Sigmoid colon (tissue), 4 donors: ENCODE results near the gene SLC17A8.

Source experiments
- EP300 ChIP-seq, 4 donors: sonication (generic); formaldehyde crosslinking; IDR thresholded peaks; one replicate each; pipeline ENCODE4 v1.6.1; 2017; ENCODE audit warnings: antibody characterized with exemption in 4 of 4
- POLR2AphosphoS5 ChIP-seq, 4 donors: sonication (generic); formaldehyde crosslinking; IDR thresholded peaks; one replicate each; pipeline ENCODE4 v1.6.1; 2017; ENCODE audit warnings: antibody characterized with exemption in 4 of 4
- TF ChIP-seq, protein P1 (sequence below), 4 experiments: fragments of 450-650 bp in 3 of 4; fragments of 200-600 bp in 1 of 4; IDR thresholded peaks; one replicate each; pipeline ENCODE4 v1.5.1; 2016 to 2019; ENCODE audit warnings: antibody characterized with exemption in 4 of 4, mild to moderate bottlenecking in 3 of 4, moderate library complexity in 2 of 4

DNA sequence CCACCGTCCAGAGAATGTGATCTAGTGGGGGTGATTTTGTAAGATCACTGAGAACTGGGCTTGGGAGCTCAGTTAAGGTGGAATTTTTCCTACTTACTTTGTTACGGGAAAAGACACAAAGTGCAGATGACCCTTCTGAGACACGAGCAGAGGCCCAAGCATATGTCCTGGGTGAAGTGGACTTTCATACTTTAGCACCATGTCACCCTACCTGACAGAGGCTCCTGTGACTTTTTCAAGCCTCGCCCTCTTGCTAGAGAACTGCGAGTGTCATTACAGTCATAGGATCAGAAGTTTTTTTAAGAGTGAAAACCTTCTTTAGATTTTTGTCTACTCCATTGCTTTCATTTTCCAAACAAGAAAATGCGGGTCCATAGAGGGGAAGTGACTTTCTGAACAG, 56.1 kb downstream of the SLC17A8 start:
- TF ChIP-seq, protein P1, sequence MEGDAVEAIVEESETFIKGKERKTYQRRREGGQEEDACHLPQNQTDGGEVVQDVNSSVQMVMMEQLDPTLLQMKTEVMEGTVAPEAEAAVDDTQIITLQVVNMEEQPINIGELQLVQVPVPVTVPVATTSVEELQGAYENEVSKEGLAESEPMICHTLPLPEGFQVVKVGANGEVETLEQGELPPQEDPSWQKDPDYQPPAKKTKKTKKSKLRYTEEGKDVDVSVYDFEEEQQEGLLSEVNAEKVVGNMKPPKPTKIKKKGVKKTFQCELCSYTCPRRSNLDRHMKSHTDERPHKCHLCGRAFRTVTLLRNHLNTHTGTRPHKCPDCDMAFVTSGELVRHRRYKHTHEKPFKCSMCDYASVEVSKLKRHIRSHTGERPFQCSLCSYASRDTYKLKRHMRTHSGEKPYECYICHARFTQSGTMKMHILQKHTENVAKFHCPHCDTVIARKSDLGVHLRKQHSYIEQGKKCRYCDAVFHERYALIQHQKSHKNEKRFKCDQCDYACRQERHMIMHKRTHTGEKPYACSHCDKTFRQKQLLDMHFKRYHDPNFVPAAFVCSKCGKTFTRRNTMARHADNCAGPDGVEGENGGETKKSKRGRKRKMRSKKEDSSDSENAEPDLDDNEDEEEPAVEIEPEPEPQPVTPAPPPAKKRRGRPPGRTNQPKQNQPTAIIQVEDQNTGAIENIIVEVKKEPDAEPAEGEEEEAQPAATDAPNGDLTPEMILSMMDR (IDR thresholded peaks at IDR 0.05): no peak
- no peak for TF ChIP-seq EP300 (IDR thresholded peaks at IDR 0.05)
- no peak for TF ChIP-seq POLR2AphosphoS5 (IDR thresholded peaks at IDR 0.05)
